Inferior parietal cortex (tissue), 1 donor: ENCODE data around the gene SSC5D.

ENCODE experiments used
- DNase-seq: peaks from one replicate; pipeline ENCODE4 v3.0.0-alpha.2; 2016; ENCODE audit errors: extremely low spot score

The SSC5D gene

DNA sequence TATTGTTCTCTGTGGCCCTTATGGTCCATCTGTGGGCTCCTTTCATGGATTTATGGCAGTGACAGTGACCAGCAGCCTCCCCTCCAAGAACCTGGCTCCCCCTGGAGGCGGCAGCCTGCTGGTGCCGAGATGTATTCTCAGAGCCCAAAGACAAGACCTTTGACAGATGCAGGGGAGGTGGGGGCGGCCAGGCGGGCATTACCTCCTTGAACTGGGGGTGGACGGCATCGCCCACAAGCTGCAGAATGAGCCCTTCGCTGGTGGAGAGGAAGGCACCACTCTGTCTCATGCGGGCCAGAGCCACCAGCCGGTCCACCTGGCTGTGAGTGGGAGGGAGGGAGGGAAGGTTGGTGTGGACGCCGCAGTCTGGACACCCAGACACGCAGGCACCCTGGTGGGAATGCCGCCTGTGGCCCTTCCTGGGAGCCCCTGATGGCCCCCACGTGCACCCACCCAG, 33.4 kb upstream of the SSC5D start:
- peak; percentile 65 for DNase-seq

DNA sequence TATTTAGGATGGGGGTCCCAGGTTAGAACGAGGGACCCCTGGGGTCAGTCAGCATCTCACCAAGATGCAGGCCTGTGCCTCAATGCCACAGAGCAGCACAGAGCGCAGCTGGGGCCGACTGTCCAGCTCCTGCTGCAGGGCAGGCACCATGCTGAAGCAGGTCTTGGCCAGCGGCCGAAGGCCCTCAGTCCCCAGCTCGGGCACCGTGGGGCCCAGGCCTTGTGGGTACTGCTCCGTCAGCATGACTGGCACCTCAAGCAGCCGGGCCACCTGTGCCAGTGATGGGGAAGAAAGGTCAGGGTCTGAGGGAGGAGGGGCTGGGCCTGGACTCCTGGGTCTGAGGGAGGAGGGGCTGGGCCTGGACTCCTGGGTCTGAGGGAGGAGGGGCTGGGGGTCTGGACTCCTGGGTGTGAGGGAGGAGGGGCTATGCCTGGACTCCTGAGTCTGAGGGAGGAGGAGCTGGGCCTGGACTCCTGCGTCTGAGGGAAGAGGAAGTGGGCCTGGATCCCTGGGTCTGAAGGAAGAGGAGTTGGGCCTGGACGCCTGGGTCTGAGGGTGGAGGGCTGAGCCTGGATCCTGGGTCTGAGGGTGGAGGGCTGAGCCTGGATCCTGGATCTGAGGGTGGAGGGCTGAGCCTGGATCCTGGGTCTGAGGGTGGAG, 32.5 kb upstream of the SSC5D start:
- DNase-seq, result no peak

DNA sequence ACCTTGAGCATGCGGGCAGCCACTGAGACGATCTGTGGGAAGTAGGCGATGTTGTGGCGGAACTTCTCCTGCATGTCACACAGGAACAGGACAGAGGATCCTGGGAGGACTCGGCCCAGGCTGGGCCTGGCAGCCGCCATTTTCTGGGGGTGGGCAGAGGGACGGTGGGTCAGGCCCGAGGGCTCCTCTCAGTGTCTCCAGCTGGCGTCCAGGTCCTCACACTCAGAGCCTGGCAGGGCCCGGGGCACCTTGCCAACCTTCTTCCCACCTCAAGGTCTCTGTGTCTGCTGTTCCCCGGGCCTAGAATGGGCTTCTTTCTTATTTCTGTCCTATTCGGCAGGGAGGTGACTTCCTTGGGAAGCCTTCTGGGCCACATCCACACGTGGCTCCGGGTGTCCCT, 31.9 kb upstream of the SSC5D start:
- no peak for DNase-seq

DNA sequence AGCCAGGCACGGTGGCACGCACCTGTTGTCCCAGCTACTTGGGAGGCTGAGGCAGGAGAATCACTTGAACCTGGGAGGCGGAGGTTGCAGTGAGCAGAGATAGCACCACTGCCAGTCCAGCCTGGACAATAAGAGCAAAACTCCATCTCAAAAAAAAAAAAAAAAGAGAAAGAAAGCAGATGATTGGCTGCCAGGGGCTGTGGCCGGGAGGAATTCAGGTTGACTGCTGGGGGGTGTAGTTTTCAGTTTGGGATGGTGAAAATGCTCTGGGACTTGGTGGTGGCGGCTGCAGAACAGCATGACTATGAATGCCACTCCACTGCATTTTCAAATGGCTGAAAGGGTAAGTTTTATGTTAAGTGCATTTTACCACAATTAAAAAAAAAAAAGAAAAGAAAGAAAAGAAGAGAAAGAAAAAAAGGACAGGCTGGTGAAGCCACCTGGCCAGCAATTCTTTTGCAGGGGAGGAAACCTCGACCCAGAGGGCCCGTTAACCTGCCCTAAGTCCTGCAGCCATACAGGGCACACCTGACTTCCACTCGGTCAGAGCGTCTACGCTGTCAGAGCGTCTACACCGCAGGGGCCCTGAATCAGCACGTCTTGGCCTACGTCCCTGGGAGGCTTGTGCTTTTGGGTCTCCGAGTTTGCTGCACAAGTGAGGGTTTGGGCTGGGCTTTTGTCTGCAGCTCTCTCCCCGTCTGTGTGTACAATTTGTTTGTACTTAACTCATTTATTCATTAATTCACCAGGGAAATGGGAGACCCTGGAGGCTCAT, 30.4 kb upstream of the SSC5D start:
- DNase-seq, result no peak

DNA sequence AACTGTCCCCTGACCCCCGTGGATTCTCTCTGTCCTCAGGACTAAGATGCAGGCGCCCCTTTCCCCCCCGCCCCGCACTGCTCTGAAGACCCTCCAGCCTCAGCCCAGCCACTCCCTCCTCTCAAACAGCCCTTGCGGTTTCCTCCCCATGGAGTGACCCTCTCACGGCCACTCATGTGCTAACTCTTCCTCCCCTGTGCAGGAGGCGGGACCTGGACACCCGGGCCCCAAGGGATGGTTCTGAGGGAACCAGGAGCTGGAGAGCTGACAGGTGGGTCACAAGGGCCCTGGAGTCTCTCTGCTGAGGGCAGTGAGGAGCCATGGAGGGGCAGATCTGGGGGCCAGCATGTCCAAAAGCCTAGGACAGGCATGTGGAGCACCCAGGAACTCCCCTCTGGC, 28.7 kb upstream of the SSC5D start:
- DNase-seq, result no peak

DNA sequence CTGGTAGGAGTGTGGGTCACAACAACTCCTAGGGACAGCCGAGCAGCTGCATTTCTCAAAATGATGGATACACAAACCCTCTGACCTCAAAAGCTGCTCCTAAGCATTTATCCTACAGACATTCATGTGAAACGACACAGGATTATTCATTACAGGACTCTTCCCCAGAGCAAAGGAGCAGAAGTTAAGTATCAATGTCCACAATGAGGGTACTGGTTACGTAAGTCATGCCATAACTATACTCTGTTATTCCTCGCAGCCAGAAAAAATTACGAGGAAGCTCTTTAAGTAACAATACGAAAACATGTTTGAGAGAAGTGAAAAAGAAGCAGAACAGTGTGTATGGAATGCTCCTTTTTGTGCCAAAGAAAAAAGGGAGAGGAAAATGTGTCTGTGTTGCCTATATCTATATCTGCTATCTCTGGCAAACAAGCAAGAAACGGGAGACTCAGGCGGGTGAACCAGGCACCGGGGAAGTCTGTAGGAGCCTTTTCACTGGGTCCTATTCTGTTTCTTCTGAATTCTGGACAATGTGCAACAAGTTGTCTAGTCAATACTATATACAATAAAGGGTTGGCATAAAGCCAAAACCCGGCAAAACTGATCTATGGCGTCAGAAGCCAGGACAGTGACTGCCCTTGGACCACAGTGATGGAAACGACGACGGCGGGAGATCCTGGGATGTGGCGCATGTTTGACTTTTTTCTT, 28.1 kb upstream of the SSC5D start:
- peak; percentile 64 for DNase-seq

DNA sequence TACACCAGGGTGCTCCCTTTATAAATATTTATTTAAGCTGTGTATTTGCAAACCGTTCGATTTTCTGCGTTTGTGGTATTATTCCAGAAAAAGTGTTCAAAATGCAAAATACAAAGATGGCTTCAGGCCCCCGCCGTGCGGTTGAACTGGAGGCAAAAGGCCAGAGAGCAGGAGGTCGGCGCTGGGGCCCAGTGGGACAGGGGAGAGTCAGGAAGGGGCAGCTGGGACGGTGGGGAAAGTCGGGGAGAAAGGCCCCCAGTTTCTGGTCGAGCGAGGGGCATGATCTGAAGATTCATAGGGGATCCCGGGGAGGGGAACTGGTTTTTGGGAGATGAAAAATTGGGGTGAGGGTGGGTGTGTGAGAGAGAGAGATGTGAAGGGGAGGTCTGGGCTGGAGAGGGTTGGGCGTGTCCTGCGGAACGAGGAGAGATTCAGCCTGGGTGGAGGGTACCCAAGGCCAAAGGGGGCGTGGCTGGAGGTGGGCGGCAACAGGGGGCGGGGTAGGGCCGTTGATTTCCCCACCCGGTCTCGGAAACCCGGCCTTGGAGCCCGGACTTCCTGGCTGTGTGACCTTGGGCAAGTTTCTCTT, 27.5 kb upstream of the SSC5D start:
- no peak for DNase-seq

DNA sequence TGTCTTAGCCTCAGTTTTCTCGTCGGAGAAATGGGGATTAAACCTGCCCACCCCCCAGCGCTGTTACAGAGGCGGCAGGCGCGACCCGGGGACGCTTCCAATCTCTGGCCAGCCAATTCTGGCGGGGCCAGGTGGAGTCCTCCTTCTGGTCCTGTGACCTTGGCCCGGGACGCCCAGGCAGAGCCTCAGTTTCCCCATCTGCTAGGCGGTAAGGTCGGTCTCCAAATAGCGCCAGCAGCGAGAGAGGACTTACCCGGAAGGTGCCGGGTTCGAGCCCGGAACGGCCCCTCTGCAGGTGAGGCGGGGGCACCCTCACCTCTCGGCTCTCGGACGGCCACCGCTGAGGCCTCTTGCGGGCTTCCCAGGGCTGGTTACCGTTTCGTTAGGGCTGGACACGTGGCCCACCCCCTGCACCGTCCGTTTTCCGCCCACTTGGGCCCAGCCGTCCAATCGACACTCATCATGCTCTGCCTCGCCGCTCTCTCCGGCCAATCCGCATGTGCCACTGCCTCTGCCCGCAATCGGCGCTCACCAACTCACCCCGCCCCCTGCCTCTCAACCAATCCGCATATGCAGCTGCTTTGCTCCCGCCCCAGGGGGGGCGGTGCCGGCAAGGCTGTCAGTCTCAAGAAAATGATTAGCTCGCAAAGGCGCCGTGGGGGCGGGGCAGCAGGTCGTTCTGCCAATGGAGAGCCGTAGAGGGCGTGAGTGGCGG, 26.8 kb upstream of the SSC5D start, which contains the start of gene ISOC2:
TSS of gene ISOC2 (minus strand) at position 384 of the 715 bp plus-strand sequence. CDS start 5,156 bp downstream, outside the sequence.
- DNase-seq, result peak; percentile 96

DNA sequence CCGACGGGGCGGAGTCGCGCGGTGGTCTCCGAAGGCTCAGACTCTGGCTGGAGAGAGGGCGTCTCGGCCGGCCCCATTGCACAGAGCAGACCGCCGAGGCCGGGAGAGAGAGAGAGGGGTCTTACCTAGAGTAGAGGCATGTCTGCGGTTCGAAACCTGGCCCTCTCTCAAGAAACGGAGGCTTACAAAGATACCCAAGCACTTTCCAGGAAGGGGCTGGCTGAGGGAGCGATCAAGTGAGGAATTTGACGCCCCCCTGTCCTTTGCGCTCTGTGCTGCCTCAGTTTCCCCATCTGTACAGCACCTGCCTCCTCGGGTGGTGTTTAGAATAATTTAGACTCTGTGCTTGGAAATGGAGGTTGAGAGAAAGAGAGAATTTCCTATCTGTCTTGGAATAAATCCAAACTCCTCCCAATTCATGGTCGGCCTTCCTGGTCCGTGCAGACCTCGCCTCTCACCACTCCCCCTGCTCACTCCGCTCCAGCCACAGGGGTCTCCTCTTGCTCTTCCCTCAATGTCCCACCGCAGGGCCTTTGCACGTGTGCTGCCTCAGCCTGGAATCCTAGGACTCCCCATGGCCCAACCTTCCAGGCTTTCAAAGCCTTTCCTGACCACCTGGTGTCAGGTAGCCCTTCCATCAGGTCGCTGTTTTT, 26.1 kb upstream of the SSC5D start:
- DNase-seq, result no peak

DNA sequence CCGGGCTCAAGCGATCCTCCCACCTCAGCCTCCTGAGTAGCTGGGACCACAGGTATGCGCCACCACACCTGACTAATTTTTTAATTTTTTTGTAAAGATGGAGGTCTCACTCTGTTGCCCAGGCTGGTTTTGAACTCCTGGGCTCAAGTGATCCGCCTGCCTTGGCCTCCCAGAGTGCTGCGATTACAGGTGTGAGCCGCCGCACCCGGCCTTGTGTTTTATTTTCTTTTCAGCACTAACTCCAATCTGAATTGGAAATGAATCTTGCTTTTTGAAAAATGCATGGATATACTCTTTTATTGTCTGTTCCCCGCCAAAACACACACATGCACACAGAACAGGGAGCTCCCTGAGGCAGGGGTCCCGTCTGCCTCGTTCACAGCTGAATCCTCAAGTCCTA, 25.5 kb upstream of the SSC5D start:
- no peak for DNase-seq

DNA sequence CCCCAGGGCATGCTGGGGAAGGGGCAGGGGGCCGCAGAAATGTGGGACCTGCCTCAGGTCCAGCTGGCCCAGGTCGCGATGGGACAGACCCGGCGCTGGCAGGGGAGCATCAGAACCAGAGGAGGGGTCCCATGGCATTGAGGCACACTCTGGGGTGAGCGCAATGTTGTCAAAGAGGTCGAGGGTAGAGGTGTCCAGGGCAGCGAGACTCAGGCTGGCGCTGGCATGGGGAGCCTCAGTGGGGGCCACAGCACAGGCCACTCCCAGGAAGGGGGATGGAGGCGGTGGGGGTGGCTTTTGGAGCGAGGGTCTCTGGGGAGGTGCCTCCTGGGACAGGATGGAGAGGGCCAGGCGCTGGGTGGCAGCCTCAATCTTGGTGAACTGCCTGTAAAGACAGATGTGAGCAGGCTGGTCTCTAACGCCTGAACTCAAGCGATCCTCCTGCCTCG, 24.6 kb upstream of the SSC5D start:
- no peak for DNase-seq

DNA sequence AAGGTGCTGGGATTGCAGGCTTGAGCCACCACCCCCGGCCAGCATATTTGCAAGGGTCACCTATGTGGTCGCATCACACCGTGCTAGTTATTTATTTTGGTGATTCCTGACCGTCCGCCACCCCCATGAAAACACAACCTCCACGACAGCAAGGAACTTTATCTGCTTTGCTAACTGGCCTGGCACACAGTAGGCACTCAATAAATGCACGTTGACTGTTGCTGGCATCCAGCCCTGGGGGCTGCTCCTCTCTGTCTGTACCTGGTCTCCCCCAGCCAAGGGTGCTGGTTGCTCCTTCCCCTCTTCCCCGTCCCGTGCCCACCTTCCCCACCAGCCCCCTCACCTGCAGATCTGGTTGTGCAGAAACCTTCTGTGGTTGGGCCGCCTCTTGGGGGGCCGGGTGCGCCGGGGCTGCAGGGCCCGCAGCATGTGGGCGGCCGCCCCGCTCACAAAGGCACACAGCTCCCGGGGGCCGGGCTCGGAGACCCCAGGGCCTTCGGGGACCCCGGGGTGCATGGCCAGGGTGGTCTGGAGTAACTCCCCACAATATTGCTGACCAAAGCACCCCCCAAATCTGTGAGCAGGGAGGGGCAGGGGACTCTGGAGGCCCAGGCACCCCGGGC, 24.1 kb upstream of the SSC5D start:
- DNase-seq, result no peak

DNA sequence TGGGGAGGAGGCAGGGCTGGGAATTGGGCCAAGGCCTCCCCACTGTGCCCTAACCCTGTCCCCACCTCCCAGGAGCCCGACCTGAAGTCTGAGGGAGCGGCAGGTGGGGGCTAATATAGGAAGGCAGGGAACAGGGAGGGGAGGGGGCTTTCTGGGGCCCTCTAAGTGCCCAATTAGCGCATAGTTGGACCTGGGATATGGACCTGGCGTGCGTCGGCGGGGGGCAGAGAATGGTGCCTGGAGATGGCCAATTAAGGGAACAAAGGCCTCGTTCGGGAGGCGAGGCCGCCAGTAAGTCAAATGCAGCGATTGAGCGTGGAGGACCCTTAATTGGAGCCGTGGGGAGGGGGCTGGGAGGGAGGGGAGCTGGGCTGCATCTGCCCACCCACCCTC, 23.6 kb upstream of the SSC5D start, which contains the start of gene C19orf85:
TSS of gene C19orf85 (minus strand) at position 90 of the 393 bp plus-strand sequence. CDS start 197 bp downstream, outside the sequence.
- no peak for DNase-seq

DNA sequence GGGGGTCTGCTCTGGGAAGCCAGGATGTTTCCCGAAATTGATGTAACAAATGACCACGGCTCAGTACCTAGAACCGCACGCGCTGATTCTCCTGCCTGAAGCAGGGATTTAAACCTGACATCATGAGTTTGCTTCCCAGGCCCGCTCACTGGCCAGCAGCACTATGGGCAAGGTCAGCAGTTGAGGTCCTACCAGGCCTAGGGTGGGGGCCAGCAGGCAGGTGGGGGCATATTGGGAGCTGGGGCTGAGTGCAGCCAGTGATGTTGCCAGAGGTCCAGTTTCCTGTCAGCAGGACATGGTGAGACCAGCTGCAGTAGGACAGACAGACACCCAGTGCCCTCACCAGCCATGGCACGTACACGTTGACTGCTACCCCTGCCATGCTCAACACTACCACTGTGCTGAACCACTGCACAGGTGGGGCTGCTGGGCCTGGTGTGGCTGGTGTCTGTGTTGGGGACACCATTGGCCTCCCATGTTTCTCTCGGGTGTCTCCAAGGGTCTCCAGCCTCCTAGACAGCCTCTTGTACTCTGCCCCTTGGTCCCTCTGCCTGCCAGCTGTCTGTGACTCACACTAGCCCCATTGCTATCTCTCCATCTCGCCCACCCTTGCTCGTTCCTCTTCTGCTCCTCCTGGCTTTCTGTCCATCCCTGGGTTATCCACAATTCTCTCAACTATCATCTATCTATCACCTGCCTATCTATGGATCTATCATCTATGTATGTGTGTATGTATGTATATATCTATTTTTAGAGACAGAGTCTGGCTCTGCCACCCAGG, 22.6 kb upstream of the SSC5D start:
- no peak for DNase-seq

DNA sequence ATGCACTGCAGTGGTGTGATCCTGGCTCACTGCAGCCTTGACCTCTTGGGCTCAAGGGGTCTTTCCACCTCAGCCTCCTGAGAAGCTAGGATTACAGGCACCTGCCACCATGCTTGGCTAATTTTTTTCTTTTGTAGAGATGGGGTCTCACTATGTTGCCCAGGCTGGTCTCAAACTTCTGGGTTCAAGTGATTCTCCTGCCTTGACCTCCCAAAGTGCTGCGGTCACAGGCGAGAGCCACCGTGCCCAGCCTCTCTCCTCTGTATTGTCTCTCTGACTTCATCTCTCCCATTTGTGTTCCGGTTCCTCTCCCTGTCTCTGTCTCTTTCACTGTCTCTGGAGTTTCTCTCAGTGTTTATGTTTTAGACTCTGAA, 22.0 kb upstream of the SSC5D start:
- DNase-seq, result no peak

DNA sequence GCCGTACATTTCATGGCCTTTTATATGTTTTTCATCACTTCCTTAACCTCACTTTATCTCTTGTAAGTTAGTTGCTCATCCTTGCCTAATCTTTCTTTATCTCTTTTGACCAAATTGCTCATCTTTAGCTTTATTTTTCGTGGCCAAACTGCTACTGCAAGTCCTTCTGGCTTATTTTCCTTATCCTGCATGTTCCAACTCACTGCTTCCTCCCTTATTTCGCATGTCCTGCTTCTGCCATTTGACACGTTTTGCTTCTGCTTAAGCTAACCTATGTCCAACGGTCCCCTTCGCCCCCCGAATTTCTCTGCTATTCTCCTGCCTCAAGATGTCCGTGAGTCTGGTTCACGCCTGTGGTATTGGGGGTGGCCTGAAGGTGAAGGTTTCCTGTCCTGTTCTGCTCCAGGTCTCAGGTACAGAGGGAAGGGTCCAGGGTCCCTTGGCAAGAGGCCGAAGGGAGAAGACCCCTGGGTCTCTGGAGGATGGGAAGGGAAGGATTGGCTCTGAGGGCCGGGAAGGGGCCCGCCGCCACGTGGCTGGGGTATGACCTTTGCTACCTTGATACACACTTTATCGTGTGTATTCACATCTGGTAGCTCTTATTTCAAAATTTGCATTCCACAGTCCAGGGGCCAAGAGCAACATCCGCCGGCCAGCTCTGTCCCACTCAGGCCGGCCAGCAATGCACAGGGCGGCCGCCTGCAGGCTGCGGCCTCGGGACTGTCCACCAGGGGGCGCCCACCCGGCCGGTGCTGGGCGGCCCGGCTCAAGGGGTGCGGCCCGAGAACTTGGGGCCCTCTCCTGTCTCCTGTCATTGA, 20.8 kb upstream of the SSC5D start:
- DNase-seq, result no peak

DNA sequence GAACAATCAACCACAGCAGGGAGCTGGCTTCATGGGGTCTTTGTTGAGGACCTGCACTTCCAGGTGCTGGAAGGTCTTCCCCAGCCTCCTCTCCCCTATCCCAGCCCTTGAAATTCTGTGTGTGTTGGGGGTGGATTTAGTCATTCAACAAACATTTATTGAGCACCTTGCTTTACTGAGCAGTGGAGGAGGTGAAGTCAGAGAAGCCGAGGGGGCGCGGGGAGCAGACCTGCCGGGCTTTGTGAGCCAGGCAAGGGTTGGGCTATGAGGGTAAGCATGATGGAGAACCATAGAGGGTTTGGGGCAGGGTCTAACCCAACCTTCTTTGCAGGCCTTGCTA, 20.2 kb upstream of the SSC5D start:
- DNase-seq, result no peak

DNA sequence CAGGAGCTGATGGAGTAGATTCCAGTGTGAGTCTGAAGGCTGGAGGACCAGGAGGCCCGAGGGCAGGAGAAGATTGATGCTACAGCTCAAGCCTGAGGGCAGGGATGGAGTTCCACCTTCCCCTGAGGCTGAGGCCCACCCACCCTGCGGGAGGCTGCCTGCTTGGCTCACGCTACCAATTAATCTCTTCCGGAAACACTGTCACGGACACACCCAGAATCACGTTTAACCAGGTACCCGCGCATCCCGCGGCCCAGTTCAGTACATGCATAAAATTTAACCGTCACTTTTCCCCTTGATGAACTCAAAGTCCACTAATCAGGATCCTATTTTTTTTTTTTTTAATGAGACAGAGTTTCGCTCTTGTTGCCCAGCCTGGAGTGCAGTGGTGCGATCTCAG, 17.0 kb upstream of the SSC5D start:
- no peak for DNase-seq

DNA sequence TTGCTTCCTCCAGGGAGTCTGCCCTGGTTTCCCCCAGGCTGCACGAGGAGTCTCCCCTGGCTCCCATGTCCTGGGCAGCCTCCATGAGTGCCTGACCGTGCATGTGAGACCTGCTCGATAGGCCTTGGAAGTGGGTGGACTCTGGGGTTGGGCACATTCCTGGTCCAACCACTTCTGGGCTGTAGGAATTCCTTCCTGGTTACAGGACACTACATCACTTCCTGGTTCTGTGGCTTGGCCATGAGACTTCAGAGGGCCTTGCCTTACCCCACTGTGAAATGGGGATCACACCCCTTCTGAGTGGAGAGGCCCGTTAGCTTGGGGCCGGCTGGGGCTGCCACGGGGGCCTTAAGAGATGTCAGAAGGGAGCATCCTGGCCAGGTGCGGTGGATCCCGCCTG, 15.8 kb upstream of the SSC5D start:
- no peak for DNase-seq
